Measurements from ENCODE around the gene QRICH2.
"Not testable (repeated sequence)": the region's sequence is repeated elsewhere in the genome, so short reads cannot be mapped to it uniquely, and the experiment has no call there.

The QRICH2 gene

GRCh38 chr17:76251478-76252039 lies 56.5 kb downstream of the QRICH2 start:
- no peak for TF ChIP-seq CTCF (IDR thresholded peaks at IDR 0.05; ENCODE audit: low read depth, low read length)
- Histone ChIP-seq H3K27ac (no peak overlapping the region), H3K27me3 (ENCODE audit: insufficient read depth, low read depth, severe bottlenecking) (no peaks in the 10 kb centered on the region), H3K36me3 (no peaks in the 10 kb centered on the region), H3K4me3 (ENCODE audit: low read depth, low read length) (no peak overlapping the region), H3K9me3 (ENCODE audit: severe bottlenecking) (no peaks in the 10 kb centered on the region)
- DNase-seq: no peak

- Histone ChIP-seq H3K36me3 (no peaks in the 10 kb centered on the region), H3K9me3 (ENCODE audit: severe bottlenecking) (no peaks in the 10 kb centered on the region), H3K27me3 (ENCODE audit: insufficient read depth, low read depth, severe bottlenecking) (no peaks in the 10 kb centered on the region), H3K4me3 (ENCODE audit: low read depth, low read length) (no peak overlapping the region), H3K27ac (no peak overlapping the region)
- DNase-seq: no peak
- no peak for TF ChIP-seq CTCF (IDR thresholded peaks at IDR 0.05; ENCODE audit: low read depth, low read length)
Observed at GRCh38 chr17:76250141-76250540, 57.9 kb downstream of the QRICH2 start.

GRCh38 chr17:76248013-76248782 lies 59.9 kb downstream of the QRICH2 start:
- no peaks in the 10 kb centered on the region for H3K36me3 ChIP-seq
- no peak overlapping the region for H3K27ac ChIP-seq
- H3K4me3 ChIP-seq (ENCODE audit: low read depth, low read length): no peak overlapping the region
- TF ChIP-seq CTCF (IDR thresholded peaks at IDR 0.05; ENCODE audit: low read depth, low read length): 0 out of 2 replicates have a peak, but pooled peaks have one; percentile 3
- no peaks in the 10 kb centered on the region for H3K27me3 ChIP-seq (ENCODE audit: insufficient read depth, low read depth, severe bottlenecking)
- H3K9me3 ChIP-seq (ENCODE audit: severe bottlenecking): no peaks in the 10 kb centered on the region
- DNase-seq: no peak

GRCh38 chr17:76247304-76247703 lies 60.8 kb downstream of the QRICH2 start:
- H3K4me3 ChIP-seq (ENCODE audit: low read depth, low read length): no peak overlapping the region
- H3K27ac ChIP-seq: no peak overlapping the region
- DNase-seq: no peak
- no peaks in the 10 kb centered on the region for H3K36me3 ChIP-seq
- H3K27me3 ChIP-seq (ENCODE audit: insufficient read depth, low read depth, severe bottlenecking): no peaks in the 10 kb centered on the region
- TF ChIP-seq CTCF (IDR thresholded peaks at IDR 0.05; ENCODE audit: low read depth, low read length): no peak
- H3K9me3 ChIP-seq (ENCODE audit: severe bottlenecking): no peaks in the 10 kb centered on the region

- Histone ChIP-seq H3K4me3 (ENCODE audit: low read depth, low read length) (no peak overlapping the region), H3K9me3 (ENCODE audit: severe bottlenecking) (no peaks in the 10 kb centered on the region), H3K36me3 (no peaks in the 10 kb centered on the region), H3K27ac (no peak overlapping the region), H3K27me3 (ENCODE audit: insufficient read depth, low read depth, severe bottlenecking) (no peaks in the 10 kb centered on the region)
- TF ChIP-seq CTCF (IDR thresholded peaks at IDR 0.05; ENCODE audit: low read depth, low read length): no peak
- DNase-seq: no peak
Observed at GRCh38 chr17:76246080-76247066, 61.7 kb downstream of the QRICH2 start.

- not testable (repeated sequence) for DNase-seq; H3K4me3 ChIP-seq (ENCODE audit: low read depth, low read length); H3K36me3 ChIP-seq; H3K9me3 ChIP-seq (ENCODE audit: severe bottlenecking); H3K27me3 ChIP-seq (ENCODE audit: insufficient read depth, low read depth, severe bottlenecking); H3K27ac ChIP-seq
Observed at GRCh38 chr17:76244721-76245120, 63.4 kb downstream of the QRICH2 start.

Data from WERI-Rb-1 (cell line).